ENCODE data around the gene NIBAN1.
"Not testable (repeated sequence)": the region's sequence is repeated elsewhere in the genome, so short reads cannot be mapped to it uniquely, and the experiment has no call there.

Gene NIBAN1

GRCh38 chr1:184974056-184974836, at the start of gene NIBAN1:
NIBAN1 (minus strand) TSS chr1:184974508; CDS start chr1:184974356, 152 bp downstream.
- DNase-seq (ENCODE audit: low spot score): peak; percentile 80

DNA sequence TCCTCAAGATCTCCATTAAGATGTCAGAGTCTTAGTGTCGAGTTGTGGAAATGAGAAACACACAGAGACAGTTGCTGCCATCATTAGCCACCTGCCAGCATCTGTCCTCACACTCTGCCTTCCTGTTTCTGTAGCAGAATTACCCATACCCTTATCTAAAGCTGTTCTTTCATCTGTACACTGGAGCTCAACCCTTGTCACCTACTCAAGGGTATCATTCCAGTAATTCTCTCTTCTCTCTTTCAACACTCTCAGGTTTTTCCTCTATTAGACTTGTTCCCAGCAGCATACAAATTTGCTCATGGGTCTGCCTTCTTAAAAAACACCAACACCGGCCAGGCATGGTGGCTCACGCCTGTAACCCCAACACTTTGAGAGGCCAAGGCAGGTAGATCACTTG, 43.7 kb upstream of the NIBAN1 start:
- no peak for DNase-seq (ENCODE audit: low spot score)

DNA sequence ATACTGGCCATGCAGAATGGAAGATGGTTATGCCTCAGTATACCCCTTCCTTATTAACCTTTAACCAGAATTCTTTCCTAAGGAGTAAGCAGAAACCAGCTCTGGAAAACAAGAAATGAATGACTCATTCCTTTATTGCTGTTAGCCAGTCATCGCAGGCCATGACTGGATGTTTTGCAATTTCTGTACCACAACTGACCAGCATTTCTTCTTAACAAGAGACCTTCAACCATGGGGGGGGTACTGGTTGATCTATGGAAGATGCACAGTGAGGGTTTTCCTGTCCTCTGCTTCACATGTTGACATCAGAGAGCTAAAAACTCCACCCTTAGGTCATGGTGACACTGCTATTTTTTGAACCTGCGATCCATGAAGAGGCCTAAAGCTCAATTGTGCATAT, 43.0 kb upstream of the NIBAN1 start:
- no peak for DNase-seq (ENCODE audit: low spot score)

- DNase-seq (ENCODE audit: low spot score): no peak
Observed at GRCh38 chr1:185016880-185017279, 42.6 kb upstream of the NIBAN1 start.

GRCh38 chr1:185015631-185016030, 41.3 kb upstream of the NIBAN1 start:
- DNase-seq (ENCODE audit: low spot score): no peak

DNA sequence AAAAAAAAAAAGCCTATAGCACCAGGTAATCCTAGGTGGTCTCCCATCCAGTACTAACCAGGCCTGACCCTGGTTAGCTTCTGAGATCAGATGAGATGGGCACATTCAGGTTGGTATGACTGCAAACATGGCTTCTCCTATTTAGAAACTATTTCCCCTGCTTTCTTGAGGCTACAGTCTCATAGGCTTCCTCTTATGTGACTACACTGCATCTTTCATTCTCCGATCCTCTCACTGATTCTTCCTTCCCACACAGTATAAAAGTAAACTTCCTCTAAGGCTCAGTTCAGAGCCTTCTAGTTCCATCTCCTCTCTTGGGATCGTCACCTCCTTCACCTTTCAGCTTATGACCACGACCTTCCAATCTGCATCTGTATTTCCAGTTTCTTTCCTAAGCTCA, 40.6 kb upstream of the NIBAN1 start:
- no peak for DNase-seq (ENCODE audit: low spot score)

GRCh38 chr1:185010361-185010760, 36.1 kb upstream of the NIBAN1 start:
- no peak for DNase-seq (ENCODE audit: low spot score)

DNA sequence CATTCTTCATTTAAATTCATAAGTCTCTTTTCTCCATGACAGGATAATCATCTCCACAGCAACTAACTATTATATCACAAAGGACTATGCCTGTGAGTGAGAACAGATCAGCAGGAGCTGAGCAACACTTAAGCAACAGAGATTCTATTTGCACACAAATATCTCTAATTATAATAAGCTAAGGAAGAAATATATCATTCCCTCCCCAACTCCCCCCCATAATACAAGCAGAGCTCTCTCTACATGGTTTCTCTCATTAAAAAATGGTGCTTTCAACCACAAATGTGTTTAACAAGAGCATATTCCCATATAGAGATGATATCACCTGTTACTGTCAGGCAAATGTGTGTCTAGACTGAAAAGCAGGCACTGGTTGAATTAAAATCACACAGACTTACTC, 34.5 kb upstream of the NIBAN1 start:
- no peak for DNase-seq (ENCODE audit: low spot score)

GRCh38 chr1:185001312-185001880, 27.1 kb upstream of the NIBAN1 start:
- DNase-seq (ENCODE audit: low spot score): not testable (repeated sequence)

- DNase-seq (ENCODE audit: low spot score): not testable (repeated sequence)
Observed at GRCh38 chr1:184999974-185000373, 25.7 kb upstream of the NIBAN1 start.

GRCh38 chr1:184994301-184994700, 20.0 kb upstream of the NIBAN1 start:
- DNase-seq (ENCODE audit: low spot score): no peak

DNA sequence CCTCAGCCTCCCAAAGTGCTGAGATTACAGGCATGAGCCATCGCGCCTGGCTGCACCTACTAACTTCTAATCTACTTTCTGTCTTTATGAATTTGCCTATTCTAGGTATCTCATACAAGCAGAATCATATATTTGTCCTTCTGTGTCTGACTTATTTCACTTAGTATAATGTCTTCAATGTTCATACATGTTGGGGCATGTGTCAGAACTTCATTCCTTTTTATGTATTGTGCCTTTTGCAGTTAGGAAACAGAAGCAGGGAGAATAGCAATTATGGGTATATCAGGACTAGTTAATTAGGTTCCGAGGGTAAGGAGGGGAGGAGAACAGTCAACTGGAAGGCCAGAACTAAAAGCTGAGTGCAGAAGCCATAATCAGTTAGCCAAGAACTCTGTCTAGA, 18.0 kb upstream of the NIBAN1 start:
- DNase-seq (ENCODE audit: low spot score): no peak

DNA sequence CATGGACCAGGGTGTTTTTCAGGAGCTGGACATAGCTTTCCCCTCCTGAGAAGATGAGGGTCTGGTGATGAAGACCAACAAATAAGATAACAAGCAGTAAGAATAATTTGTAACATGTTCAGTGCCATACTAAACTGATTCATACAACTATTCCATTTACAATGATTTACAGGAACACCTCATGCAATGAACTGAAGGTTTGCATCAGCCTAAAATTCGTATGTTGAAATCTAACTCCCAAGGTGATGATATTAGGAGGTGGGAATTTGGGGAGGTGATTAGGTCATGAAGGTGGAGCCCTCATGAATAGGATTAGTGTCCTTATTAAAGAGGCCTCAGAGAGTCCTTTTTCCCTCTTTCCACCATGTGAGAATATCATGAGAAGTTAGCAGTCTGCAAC, 15.9 kb upstream of the NIBAN1 start:
- DNase-seq (ENCODE audit: low spot score): no peak

DNA sequence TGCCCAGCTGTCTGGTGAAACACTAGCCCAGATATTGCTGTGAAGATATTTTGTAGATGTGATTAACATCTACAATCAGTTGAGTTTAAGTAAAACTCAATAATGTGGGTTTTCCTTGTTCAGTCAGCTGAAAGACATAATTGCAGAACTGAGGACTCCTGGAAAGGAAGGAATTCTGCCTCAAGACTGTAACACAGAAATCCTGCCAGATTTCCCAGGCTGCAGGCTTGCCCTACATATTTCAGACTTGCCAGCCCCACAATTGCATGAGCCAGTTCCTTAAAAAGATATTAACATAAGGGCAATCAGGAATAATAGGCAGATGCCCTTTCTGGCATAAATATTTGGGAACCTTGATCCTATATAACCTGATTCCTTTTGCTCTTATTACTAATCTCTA, 14.2 kb upstream of the NIBAN1 start:
- no peak for DNase-seq (ENCODE audit: low spot score)

GRCh38 chr1:184987696-184988095, 13.4 kb upstream of the NIBAN1 start:
- DNase-seq (ENCODE audit: low spot score): no peak

DNA sequence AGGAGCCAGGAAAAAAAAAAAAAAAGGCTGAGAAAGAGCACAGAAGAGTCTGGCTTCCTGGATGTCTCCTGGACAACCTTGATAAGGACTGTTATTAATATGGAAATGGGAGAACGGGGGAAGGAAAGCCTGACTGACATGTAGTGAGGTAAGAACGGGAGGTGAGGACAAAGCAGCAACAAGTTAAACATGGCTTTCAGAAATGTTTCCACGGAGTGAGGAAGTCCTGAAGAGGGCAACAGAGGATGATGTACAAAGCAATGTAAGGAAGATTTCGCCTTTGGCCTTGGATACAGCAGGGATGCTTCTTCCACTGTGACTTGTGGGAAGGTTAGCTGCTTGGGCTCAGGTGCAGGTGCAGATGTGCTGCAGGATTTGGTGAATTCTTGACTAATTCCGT, 11.9 kb upstream of the NIBAN1 start:
- no peak for DNase-seq (ENCODE audit: low spot score)

DNA sequence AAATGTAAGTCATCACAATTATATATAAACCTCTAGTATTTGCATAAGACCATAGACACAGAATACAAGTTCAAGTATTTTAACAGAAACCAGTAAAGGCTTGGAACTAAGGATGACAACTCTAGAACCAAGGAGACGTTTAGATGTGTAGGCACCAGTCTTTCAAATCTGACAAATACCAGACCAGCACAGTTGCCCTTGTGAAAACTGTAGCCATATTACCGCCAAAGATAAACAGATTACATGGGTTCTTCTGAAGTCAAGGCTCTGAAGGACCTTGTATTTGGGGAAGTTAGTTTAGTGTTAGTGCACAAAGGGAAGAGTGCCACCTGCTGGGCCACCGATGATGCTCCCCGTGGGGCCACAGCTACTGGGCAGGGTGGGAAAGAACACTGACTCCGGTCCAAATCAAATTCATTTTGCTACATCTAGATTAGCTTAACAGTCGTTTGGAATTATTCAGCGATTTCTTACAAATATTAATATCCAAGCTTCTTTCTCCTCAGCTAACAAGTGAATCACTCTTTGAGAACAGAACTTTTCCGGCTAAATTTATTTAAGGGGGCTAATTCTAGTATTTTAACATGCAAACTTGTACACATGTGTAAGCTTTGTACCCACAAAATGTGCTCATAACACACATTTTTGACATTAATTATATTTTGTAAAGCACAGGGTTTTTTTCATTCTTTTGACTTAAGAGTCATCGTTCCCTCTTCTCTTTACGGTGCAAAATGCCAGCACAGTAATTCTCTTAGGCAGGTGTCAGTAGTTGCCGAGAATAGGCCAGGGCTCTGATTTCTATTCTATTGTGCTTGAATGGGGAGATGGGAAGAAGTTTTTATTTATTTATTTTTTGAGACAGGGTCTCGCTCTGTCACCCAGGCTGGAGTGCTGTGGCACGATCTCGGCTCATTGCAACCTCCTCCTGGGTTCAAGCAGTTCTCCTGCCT, 8.0 kb upstream of the NIBAN1 start:
- no peak for DNase-seq (ENCODE audit: low spot score)

DNA sequence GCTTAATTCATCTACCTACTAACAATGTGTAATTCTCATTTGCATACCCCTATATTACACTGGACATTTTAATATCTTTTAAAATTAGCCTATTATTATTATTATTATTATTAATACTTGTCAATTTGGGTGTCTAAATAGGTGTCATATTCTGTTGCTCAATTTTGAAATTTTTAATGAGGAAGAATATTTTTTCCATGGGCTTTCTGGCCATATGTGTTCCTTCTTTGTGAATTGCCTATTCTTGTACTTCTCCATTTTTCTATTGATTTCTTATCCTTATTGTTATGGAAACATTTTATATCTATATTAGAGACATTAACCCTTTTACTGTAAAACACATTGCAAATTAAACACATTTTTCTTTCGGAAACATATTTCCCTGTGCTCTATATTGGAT, 6.4 kb upstream of the NIBAN1 start:
- DNase-seq (ENCODE audit: low spot score): no peak

GRCh38 chr1:184975208-184975870, 1.0 kb upstream of the NIBAN1 start:
- DNase-seq (ENCODE audit: low spot score): no peak

GRCh38 chr1:184974837-184975115, 468 bp upstream of the NIBAN1 start:
- no peak for DNase-seq (ENCODE audit: low spot score)

GRCh38 chr1:184973272-184974055, 844 bp downstream of the NIBAN1 start:
- DNase-seq (ENCODE audit: low spot score): peak; percentile 69
